MM.1S (cell line): Measurements from ENCODE around the gene EGR2.

Experiments used
- DNase-seq: peaks from one replicate; pipeline ENCODE4 v3.0.0-alpha.2; 2015
- H2AFZ ChIP-seq: fragments of 300-600 bp; sonication (generic); 2 replicates; pipeline ENCODE4 v1.6.0; 2016; ENCODE audit warnings: antibody characterized with exemption, low read length
- H3F3A ChIP-seq: fragments of 300-600 bp; sonication (generic); 2 replicates; pipeline ENCODE4 v1.6.1; 2016; ENCODE audit warnings: mild to moderate bottlenecking, antibody characterized with exemption, low read length, moderate library complexity, mixed read lengths; ENCODE audit not compliant: insufficient read depth
- H3K27ac ChIP-seq: fragments of 300-600 bp; sonication (generic); 2 replicates; pipeline ENCODE4 v1.5.1; 2016; ENCODE audit warnings: mild to moderate bottlenecking, low read length
- H3K27me3 ChIP-seq: fragments of 300-600 bp; sonication (generic); replicated peaks from 2 replicates; pipeline ENCODE4 v1.6.0; 2016; ENCODE audit warnings: low read length; ENCODE audit not compliant: insufficient read depth
- H3K36me3 ChIP-seq: fragments of 300-600 bp; sonication (generic); replicated peaks from 2 replicates; pipeline ENCODE4 v1.6.1; 2016; ENCODE audit warnings: mild to moderate bottlenecking, low read length, mixed read lengths; ENCODE audit not compliant: insufficient read depth
- H3K4me1 ChIP-seq: fragments of 300-600 bp; sonication (generic); 2 replicates; pipeline ENCODE4 v1.6.1; 2016; ENCODE audit warnings: low read length, mixed read lengths
- H3K4me2 ChIP-seq: fragments of 300-600 bp; sonication (generic); 2 replicates; pipeline ENCODE4 v1.6.0; 2016; ENCODE audit warnings: low read depth, low read length
- H3K4me3 ChIP-seq: fragments of 300-600 bp; sonication (generic); 2 replicates; pipeline ENCODE4 v1.5.1; 2016; ENCODE audit warnings: low read length, mixed read lengths
- H3K79me2 ChIP-seq: fragments of 300-600 bp; sonication (generic); 2 replicates; pipeline ENCODE4 v1.6.1; 2016; ENCODE audit warnings: mixed run types, low read length, mixed read lengths
- H3K9ac ChIP-seq: fragments of 300-600 bp; sonication (generic); 2 replicates; pipeline ENCODE4 v1.6.1; 2016; ENCODE audit warnings: low read length, mixed read lengths
- H3K9me2 ChIP-seq: fragments of 300-600 bp; sonication (generic); replicated peaks from 2 replicates; pipeline ENCODE4 v1.6.1; 2016; ENCODE audit warnings: mild to moderate bottlenecking, low read length, mixed read lengths; ENCODE audit not compliant: insufficient read depth
- H3K9me3 ChIP-seq: fragments of 300-600 bp; sonication (generic); replicated peaks from 2 replicates; pipeline ENCODE4 v1.6.1; 2016; ENCODE audit warnings: mild to moderate bottlenecking, low read length, mixed read lengths; ENCODE audit not compliant: insufficient read depth
- H4K20me1 ChIP-seq: fragments of 300-600 bp; sonication (generic); 2 replicates; pipeline ENCODE4 v1.6.1; 2016; ENCODE audit warnings: mild to moderate bottlenecking, low read length, moderate library complexity, mixed read lengths; ENCODE audit not compliant: insufficient read depth
- EZH2 ChIP-seq: fragments of 300-600 bp; sonication (generic); optimal IDR thresholded peaks from 2 replicates; pipeline ENCODE3; 2017; ENCODE audit warnings: low read depth, mild to moderate bottlenecking, antibody characterized with exemption, low read length, mixed read lengths
- EZH2phosphoT487 ChIP-seq: fragments of 300-600 bp; sonication (generic); IDR thresholded peaks from 2 replicates; pipeline ENCODE4 v1.6.1; 2018; ENCODE audit warnings: antibody characterized with exemption, low read length
- TF ChIP-seq, protein P1 (sequence below): fragments of 300-600 bp; sonication (generic); IDR thresholded peaks from 2 replicates; pipeline ENCODE4 v1.5.1; 2016; ENCODE audit warnings: antibody characterized with exemption, low read length, mixed read lengths

Gene EGR2

GRCh38 chr10:62814756-62815380, 1.3 kb downstream of the EGR2 start:
- Histone ChIP-seq H2AFZ (no peak overlapping the region), H3K79me2 (0 out of 2 replicates have a peak, but pooled peaks cover 3% of the 10 kb centered on the region), H3F3A (peaks cover 12% of the 10 kb centered on the region), H3K9me3 (no peaks in the 10 kb centered on the region), H3K4me1 (peaks cover 8% of the 10 kb centered on the region; the same call in 1 of the 2 replicates), H3K9me2 (no peaks in the 10 kb centered on the region), H3K27ac (no peak overlapping the region), H3K9ac (no peak overlapping the region), H3K4me3 (peak overlapping the region; percentile 82), H3K36me3 (no peaks in the 10 kb centered on the region), H3K4me2 (peak overlapping the region; percentile 98), H4K20me1 (no peaks in the 10 kb centered on the region), H3K27me3 (peaks cover 20% of the 10 kb centered on the region)
- TF ChIP-seq, protein P1, sequence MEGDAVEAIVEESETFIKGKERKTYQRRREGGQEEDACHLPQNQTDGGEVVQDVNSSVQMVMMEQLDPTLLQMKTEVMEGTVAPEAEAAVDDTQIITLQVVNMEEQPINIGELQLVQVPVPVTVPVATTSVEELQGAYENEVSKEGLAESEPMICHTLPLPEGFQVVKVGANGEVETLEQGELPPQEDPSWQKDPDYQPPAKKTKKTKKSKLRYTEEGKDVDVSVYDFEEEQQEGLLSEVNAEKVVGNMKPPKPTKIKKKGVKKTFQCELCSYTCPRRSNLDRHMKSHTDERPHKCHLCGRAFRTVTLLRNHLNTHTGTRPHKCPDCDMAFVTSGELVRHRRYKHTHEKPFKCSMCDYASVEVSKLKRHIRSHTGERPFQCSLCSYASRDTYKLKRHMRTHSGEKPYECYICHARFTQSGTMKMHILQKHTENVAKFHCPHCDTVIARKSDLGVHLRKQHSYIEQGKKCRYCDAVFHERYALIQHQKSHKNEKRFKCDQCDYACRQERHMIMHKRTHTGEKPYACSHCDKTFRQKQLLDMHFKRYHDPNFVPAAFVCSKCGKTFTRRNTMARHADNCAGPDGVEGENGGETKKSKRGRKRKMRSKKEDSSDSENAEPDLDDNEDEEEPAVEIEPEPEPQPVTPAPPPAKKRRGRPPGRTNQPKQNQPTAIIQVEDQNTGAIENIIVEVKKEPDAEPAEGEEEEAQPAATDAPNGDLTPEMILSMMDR = no peak
- no peak for TF ChIP-seq EZH2
- no peak for TF ChIP-seq EZH2phosphoT487
- no peak for DNase-seq

DNA sequence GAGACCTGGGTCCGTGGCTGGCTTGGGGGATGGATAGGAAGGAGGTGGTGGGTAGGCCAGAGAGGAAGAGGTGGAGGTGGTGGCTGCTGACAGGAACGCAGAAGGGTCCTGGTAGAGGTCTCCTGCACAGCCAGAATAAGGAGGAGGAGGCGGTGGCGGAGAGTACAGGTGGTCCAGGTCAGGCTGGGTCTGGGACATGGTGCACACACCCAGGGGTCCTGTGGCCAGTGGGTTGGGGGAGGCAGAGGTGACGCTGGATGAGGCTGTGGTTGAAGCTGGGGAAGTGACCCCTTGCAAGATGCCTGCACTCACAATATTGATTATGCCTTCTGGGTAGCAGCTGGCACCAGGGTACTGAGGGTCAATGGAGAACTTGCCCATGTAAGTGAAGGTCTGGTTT, 2.2 kb downstream of the EGR2 start:
- no peak for TF ChIP-seq EZH2phosphoT487
- TF ChIP-seq EZH2 = no peak
- TF ChIP-seq, protein P1 = no peak
- Histone ChIP-seq H4K20me1 (no peaks in the 10 kb centered on the region), H3K9me3 (no peaks in the 10 kb centered on the region), H3K27me3 (peaks cover 20% of the 10 kb centered on the region), H3K9ac (no peak overlapping the region), H3K27ac (no peak overlapping the region), H3K4me3 (no peak overlapping the region), H3F3A (peaks cover 12% of the 10 kb centered on the region), H3K36me3 (no peaks in the 10 kb centered on the region), H3K9me2 (no peaks in the 10 kb centered on the region), H3K79me2 (peaks cover 3% of the 10 kb centered on the region; the same call in 1 of the 2 replicates), H3K4me2 (no peak overlapping the region), H3K4me1 (peaks cover 8% of the 10 kb centered on the region; the same call in 1 of the 2 replicates), H2AFZ (no peak overlapping the region)
- no peak for DNase-seq

DNA sequence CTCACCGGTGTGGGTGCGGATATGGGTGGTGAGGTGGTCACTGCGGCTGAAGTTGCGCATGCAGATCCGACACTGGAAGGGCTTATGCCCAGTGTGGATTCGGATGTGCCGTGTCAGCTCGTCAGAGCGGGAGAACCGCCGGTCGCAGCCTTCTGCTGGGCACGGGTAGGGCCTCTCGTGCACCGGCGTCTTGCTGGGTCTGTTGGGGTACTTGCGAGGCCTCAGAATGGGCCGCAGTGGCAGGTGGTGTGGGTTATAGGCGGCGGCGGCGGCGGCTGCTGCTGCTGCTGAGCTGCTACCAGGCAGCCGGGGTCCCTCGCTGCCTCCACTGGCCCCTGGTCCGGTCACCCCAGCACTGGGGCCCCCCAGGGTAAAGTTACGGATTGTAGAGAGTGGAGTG, 2.7 kb downstream of the EGR2 start:
- DNase-seq = no peak
- H3K9me3 ChIP-seq = no peaks in the 10 kb centered on the region
- H3K9me2 ChIP-seq = no peaks in the 10 kb centered on the region
- H3K9ac ChIP-seq = no peak overlapping the region
- H3K27ac ChIP-seq = no peak overlapping the region
- H3K4me2 ChIP-seq = no peak overlapping the region
- H3F3A ChIP-seq = peaks cover 12% of the 10 kb centered on the region
- H3K4me3 ChIP-seq = no peak overlapping the region
- H3K79me2 ChIP-seq = peaks cover 9% of the 10 kb centered on the region; the same call in 1 of the 2 replicates
- H3K36me3 ChIP-seq = 0 out of 2 replicates have a peak, but pooled peaks cover 4% of the 10 kb centered on the region
- H2AFZ ChIP-seq = no peak overlapping the region
- H4K20me1 ChIP-seq = no peaks in the 10 kb centered on the region
- peaks cover 7% of the 10 kb centered on the region; the same call in 1 of the 2 replicates for H3K4me1 ChIP-seq
- H3K27me3 ChIP-seq = peaks cover 20% of the 10 kb centered on the region
- no peak for TF ChIP-seq EZH2
- TF ChIP-seq, protein P1 = no peak
- TF ChIP-seq EZH2phosphoT487 = no peak
